HG03175 (cell line): ENCODE results near the gene ENDOU.
"Not testable (repeated sequence)": the region's sequence is repeated elsewhere in the genome, so short reads cannot be mapped to it uniquely, and the experiment has no call there.

ENCODE experiments used
- ATAC-seq: cut with Tn5 transposase; IDR thresholded peaks from one replicate; pipeline ENCODE4 v1.9.1; 2021; ENCODE audit warnings: mild to moderate bottlenecking, moderate library complexity; ENCODE audit not compliant: unreplicated experiment

The ENDOU gene

GRCh38 chr12:47700263-47700662, 25.0 kb downstream of the ENDOU start:
- ATAC-seq = no peak

- ATAC-seq = no peak
Measured at GRCh38 chr12:47698631-47699030, 26.7 kb downstream of the ENDOU start.

- ATAC-seq = no peak
Measured at GRCh38 chr12:47698055-47698454, 27.2 kb downstream of the ENDOU start.

- ATAC-seq = no peak
Measured at GRCh38 chr12:47689215-47689614, 36.1 kb downstream of the ENDOU start.

- ATAC-seq = no peak
Measured at GRCh38 chr12:47687636-47688035, 37.7 kb downstream of the ENDOU start.

DNA sequence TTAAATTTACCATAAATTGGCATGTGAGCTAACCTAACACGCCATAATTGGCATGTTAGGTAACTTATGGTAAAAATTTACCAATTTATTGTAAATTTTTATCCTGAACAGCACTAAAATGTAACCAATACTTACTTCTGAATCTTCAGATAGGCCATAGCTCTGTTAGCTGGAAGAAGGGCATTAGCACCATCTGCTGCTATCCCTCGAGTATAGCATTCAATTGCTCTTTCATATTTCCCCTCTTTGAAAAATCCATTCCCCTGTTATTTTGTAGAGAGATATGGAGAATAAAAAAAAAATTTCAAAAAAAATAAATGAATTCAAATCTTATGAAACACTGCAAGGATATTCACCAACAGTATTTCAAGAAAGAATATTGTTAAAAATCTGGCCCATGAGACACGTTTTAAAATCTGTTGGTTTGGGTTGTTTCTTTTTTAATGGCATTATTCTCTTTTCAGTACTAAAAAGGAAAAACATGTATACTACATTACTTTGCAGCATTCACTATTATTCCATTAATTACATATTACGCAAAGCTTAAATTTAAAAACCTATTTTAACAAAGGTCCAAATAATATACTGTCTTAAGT, 38.5 kb downstream of the ENDOU start:
- no peak for ATAC-seq

DNA sequence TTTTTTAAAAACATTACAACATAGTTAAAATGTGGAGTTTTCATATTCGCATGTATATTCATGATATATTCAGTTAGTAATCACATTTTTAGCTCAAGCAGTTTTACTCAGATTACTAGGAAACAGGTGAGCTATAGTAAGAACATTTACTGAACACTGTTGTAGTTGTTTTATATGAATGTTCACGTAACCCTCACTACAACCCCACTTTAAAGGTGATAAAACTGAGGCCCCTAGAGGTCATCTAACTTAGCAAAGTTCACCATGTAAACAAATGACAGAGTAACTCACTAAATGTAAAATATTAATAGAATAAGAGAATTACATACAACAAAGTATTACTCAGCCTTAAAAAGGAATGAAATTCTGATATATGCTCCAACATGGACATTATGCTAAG, 45.5 kb downstream of the ENDOU start:
- ATAC-seq = no peak

GRCh38 chr12:47672068-47672467, 53.2 kb downstream of the ENDOU start:
- no peak for ATAC-seq

- ATAC-seq = not testable (repeated sequence)
Measured at GRCh38 chr12:47667935-47668334, 57.4 kb downstream of the ENDOU start.
